Cardiac septum (tissue), 1 donor: ENCODE measurements around the gene ENHO. TPM values are rescaled to one million over a fixed set of nuclear protein-coding genes. Genes with fewer than 3 reads are reported as not detected.

ENCODE experiments used
- DNase-seq: peaks from one replicate; pipeline ENCODE4 v3.0.0-alpha.2; 2020; ENCODE audit warnings: low spot score
- intact Hi-C: fragments of 100-400 bp; cut with DNase I; formaldehyde crosslinking; loops from one replicate; pipeline ENCODE4 v1.14.0; 2022
- total RNA-seq: library from RNA; stranded (reverse); fragmentation: NEBNext Ultra II Directional; extraction: Animal tissue kit (Norgen Biotek cat#: 25700); gene quantifications from one replicate; pipeline ENCODE4 v1.2.1, GENCODE V29; 2021
- donor health status: DM: no; HTN: no; CAD: no.

Gene ENHO
- total RNA-seq, 1 donor from 2014 or later = 1.3 TPM

DNA sequence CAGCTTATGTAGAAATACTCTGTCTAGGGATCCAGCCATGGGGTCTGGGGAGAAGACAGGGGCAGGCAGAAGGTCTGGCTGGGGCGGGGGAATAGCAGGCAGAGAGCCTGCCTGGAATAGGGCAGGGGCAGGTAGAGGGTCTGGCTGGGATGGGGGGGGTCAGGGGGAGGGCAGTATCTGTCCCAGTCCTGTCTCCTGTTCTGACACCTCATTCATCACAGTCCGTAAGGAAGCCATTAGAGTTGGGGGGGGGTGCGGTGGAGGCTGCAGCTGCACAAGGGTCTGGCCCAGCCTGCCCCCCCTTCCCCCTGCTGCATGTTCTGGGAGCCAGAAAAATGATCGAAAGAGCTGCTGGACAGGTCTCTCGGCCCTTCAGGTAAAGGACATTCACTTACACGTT is 34.2 kb upstream of the ENHO start:
- intact Hi-C loops = no loop called here
- no peak for DNase-seq

DNA sequence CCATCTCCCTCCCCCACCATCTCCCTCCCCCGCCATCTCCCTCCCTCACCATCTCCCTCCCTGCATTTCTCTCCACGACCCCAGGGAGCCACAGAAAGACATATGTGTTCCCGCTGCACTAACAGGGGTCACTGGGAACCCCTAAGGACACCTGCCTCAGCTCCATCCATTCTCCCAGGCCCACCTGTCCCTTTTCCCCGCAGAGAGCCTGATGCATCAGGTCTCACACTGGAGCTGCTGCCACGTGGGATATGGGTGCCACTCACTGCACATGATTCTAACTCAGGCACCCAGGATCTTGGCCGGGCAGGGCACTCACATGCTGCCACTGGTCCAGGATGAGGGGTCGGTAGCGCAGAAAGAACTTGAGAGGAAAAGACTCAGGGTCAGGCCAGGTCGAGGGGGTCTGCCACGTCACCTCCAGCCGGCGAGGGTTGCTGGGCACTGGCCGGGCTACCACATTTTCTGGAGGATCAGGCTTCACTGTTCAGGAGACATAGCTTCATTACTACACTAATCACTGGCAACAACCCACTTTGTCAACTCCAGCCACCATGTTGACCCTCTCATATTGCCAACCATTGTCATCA is 33.2 kb upstream of the ENHO start:
- DNase-seq = no peak
- intact Hi-C loops = no loop called here

DNA sequence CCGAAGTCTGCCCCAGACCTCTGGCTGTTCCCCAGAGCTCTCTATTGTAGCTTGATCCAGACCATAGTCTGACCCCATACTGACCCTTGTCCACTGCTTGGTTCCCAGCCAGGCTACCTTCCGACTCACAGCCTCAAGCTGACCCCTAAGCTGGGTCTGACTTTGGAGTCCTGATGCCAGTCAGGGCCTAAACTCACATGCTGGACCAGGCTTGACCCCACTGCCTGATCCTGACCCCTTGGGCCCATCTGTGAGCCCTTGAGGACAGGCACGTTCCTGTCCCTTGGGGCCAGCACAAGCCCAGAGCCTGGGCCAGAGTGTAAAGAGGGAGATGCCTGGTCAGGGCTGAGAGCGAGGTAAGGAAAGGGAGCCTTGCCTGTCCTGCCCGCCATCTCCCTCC is 32.7 kb upstream of the ENHO start:
- no peak for DNase-seq
- intact Hi-C loops = no loop called here

DNA sequence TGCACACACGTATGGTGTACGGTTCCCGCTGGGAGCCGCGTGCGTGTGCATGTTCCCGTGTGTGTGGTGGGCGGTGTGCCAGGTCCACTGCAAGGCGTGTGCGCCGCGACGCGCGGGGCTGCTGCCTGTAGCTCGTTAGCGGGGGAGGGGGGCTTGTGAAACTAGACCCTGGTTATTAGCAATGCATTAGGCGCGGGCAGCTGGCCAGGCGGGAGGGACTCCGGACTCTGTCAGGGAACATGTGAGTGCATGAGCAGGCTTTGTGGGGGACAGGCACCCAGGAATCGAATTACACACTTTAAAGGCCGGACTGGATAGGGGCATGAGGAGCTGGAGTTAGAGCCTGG is 32.2 kb upstream of the ENHO start:
- peak; percentile 73 for DNase-seq
- intact Hi-C loops = no loop called here

DNA sequence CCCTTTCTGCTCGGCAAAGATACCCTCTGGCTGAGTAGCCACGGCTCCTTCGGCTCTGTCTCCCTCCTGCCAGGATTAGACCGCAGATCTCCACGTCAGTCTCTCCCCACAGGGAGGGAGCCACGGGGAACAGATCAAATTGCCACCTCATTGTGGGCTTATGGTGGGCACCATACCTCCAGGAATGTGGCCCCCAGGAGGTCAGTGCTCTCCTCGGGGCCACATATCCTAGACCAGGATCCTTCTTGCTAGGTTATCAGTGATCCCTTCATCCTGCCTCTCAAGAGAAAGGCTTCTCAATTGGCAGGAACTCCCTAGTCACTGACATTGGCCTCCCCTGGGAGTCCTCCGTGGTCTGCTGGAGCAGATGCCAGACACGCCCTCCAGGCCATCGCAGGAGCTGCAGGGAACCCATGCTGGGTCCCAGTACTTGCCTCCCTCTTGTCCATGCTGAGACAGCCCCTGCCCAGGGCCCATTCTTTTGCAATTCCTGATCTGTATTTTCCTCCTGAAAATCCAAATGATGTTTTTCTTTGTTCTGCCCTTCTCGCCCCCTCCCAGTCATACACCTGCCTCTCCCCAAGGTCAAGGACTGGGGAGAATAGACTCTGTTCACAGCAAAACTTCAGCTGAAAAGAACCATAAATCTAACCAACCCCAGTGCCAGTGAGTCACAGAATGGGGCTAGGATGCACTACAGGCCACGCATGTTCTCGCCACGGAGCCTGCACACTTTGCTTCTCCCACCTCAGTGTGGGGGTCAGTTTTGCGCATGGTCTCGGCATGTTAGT is 31.6 kb upstream of the ENHO start:
- DNase-seq = peak; percentile 60
- intact Hi-C loops = no loop called here

DNA sequence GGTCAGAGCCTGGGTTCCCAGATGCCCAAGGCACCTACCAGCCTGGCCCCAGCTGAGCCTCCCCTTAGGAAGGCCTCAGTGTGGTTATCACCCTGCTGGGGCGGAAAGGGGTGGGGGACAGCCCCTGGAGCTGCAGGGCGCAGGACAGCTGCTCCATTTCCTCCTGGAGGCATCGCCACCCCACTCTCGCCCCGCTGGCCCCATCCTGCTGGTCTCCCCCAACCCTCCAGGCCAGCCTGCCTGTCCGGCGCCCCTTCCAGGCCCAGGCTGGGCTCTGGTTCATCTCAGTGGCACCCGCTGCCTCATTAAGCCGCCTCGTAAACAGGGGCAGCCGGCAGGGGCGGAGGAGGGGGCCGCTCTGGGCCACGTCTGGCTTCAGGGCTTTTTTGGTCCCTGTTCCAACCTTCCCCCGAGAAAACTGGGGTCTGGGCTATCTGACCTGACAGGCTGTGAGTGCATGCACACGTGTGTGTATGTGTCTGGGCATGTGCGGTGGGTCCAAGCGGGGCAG is 30.8 kb upstream of the ENHO start:
- DNase-seq = peak; percentile 72
- intact Hi-C loops = no loop called here

DNA sequence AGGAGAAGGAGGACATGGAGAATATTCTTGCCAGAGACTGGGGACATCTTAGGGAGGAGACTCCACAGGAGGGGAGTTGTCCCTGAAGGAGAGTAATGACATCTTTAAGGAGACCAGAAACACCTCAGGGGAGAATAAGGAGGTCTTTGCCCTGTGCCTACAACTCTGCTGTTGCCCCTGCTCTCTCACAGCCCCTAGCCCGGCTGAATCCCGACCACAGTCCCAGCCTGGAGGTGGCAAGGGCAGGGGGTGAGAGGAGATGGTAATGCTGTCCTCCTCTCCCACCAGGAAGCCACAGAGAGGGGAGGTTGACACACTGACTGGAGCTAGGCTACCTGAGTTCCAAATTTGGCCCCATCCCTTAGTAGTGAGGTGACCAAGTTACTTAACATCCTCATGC is 30.2 kb upstream of the ENHO start:
- no peak for DNase-seq
- intact Hi-C loops = no loop called here

DNA sequence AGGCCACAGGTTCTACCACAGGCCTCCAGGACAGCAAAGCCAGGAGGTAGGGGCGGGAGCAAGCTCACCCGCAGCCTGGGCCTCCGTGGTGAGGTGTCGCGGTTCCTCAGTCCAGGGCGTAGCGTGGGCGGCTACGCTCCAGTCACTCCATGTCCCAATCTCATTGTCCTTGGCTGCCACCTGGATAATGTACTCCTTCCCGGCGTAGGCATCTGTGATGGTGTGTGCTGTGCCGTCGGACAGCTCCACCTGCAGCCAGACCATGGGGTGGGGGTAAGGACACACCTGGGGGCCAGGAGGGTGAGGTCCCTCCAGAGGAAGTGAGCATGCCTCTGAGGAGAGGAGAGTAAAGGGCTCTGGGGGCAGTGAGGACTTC is 29.8 kb upstream of the ENHO start:
- DNase-seq = peak; percentile 49
- intact Hi-C loops = no loop called here

DNA sequence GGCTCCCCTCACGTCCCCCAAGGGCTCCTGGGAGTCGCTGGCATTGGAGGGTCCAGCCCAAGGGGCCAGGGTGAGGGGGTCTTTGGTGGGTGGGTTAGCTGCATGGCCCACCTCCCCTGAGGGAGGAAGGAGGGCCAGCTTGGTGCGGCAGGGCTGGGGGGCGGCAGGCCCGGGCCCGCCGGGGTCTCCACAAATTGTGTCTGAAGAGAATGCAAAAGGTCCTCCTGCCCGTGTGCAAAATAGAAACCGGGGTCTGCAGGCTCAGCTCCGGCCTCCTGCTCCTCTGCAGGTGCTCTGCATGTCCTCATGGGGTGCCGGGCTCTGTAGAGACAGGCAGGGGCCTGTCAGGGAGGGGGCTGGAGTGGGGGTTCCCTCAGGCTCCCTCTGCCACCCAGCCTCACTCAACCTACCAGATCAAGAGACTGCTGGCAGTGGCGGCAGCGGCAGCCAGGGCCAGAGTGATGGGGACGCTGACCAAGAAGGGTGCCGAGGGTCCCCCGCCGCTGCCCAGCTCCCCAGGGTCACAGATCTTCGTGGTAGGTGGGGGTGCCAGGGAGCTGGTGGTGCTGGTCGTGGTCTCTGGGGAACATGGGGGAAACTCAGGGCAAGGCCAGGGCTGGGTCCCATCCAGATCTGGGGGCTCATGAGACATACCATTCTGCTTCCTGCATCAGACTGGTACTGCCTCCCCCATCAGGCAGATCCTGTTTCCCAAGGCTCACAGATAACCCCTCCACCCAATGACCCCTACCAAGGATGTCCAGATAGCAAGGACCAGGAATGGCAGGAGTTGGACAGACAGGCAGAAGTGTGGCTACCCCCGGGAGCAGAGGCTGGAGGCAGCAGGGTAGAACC is 29.2 kb upstream of the ENHO start:
- intact Hi-C loops = no loop called here
- DNase-seq = peak; percentile 73

DNA sequence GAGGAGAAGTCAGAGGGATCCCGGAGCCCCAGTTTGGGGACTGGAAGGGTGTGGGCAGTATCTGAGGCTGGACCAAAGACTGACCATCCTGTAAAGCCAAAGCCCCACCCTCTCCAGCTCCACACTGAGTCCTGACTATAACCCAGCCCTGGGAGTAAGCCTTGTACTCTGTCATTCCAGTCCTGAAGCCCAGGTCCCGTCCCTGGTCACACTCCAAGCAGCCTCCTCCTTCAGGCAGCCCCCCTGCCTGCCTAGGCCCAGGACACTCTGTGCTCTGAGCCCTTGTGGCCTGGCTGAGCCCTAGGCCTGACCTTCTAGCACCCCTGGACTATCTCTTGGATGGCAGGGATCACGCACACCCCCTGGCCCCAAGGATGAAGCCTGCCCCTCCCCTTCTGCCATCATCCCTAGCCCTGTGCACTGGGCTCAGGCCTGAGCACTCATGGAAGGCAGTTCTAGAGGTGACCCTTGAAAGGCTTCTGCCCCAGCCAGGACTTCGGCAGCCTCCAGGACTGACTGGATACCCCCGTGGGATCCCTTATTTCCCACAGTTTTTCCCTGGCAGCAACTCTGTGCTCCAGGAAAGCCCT is 28.0 kb upstream of the ENHO start:
- DNase-seq = peak; percentile 64
- intact Hi-C loops = no loop called here

DNA sequence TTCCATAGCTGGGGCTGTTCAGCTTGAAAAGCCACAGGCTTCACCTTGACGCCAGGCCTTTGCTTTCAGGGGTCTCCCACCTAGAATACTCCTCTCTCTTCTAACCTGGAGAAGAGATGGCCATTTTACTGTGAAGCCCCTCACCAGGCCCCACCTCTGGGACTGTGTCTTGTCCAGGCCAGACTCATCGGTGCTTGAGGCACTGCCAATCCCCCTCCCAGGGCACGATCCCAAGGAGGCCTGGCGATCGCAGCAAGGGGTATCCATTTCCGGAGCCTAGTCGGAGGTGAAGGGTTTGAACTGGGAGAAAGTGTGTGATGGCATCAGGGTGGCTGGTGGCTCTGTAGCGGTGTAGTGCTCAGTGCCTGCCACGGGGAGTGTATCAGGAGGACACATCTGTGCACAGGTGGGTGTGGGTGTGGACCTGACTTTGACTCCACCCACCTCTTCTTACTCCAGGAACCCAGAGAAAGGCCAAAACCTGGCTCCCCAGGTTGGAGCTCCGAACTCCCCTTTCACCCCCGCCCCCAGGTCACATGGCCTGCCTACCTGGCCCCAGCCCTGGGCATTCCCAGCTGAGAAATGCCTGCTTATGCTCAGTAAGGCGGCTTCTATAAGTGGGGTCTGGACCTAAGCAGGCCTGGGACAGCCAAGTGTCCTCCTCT is 27.4 kb upstream of the ENHO start:
- intact Hi-C loops = no loop called here
- peak; percentile 69 for DNase-seq

DNA sequence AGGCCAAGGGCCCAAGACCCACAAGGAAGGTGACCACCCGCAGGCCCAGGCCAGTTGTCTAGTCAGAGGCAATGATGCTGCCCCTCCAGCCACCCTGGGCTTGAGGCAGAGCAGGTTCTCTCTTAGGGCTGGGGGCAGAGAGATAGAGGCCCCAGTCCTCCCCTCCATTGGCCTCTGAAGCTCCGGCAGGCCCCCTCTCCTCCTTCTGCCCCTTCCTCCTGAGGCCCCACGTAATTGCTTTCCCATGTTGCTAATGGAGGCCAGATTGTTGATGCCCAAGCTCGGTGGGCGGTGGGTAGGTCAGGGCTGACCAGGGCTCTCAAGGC is 26.6 kb upstream of the ENHO start:
- intact Hi-C loops = loop anchor here (5.0 kb wide), 2 partner anchors 147 to 217 kb away; no protein-coding TSS in a partner anchor
- peak; percentile 68 for DNase-seq

DNA sequence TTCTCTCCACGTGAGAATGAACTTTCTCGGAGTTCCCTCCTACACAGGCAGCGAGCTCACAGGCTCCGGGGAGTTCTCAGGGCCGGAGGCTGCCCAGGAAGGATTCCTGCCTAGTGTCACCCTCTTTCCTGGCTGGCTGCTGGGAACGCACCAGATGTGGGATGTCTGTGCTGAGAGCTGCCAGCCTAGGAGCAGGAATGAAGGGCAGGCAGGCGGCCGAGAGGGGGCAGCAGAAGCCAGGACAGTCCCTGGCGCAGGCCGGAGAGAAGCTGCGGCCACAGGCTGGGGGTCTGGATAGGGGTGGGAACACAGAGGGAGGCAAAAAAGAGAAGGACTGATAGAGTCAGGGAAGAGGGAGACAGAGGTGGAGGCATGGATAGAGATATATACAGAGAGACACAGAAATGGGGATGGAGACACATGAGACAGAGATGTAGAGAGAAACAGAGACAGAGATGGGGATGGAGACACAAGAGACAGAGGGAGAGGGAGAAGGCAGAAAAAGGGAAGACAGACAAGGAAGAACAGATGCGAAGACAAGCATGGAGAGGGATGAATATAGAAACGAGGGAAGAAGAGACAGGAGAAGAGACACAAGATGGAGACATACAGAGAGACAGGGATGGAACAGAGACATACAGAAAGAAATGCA is 25.3 kb upstream of the ENHO start:
- peak; percentile 81 for DNase-seq
- intact Hi-C loops = loop anchor here (1.0 to 5.0 kb wide), 5 partner anchors 43 to 216 kb away; no protein-coding TSS in a partner anchor

DNA sequence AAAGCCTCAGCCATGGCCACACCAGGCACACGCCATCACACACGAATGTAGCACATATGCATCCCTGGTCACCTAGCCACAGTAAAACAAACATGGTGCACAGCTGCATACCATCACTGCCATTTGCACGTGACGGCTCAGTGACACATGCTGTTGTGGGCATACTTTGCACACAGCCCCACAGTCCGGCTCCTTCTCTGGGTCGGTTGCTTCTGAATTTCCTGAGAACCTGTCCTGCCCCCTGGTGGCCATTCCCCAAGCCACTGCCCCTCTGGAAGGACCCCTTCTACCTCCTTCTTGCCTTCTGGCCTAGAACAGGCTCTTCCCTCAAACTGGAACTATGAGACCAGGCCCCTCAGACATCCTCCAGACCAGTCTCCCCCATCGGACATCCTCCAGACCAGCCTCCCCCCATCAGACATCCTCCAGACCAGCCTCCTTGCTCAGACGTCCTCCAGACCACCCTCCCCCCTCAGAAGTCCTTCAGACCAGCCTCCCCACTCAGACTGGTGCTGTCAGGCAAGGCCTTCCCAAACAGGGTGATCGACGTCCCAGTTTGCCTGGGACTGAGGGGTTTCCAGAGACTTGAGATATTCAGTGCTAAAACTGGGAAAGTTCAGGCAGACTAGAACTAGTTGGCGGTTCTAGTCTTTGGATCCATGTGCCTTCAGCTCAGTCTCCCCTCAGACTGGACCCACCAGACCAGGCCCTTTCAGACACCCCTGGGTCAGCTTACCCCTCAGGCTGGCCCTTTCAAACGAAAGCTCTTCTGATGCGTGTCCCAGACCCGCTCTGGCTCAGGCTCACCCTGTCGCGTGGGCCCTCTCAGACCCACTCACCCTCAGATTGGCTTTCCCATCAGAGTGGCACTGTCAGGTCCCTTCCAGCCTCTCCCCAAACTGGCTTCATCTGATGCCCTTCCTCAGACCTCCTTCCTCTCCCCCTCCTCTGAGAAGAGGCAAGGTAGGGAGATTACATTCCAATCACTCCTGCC is 24.3 kb upstream of the ENHO start:
- DNase-seq = no peak
- intact Hi-C loops = loop anchor here (2.0 to 5.0 kb wide), 4 partner anchors 44 to 215 kb away; no protein-coding TSS in a partner anchor

DNA sequence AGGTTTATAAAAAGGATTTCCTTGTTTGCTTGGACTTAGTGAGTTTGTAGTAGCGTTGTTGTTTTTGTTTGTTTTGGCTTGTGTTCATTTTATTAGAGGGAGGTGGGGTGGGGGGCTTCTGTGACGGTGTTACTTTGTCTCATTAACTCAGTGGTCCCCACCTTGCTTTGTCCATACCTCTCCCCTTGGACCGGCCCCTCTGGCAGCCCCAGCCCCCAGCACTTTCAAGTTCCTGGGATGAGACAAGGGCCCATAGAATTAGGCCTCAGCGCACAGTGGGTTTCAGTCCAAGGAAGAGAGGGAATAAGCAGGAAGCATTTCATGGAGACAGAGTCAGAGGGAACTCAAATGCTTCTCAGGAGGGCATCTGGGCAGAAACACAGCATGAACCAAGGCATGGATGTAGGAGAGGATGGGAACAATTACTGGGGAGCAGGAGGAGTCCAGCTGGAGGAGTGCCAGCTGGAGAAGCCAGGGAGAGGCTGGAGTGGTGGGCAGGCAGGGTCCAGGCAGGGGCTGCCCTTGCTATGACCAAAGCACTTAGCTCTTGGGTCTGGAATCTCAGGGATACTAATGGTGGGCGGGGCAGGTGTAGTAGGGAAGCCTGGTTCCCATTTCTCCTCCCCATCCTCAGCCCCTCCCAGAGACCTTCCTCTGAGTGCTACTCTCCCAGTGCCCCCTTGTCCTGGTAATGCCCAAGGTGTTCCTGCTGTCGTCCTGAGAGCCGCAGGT is 23.5 kb upstream of the ENHO start:
- no peak for DNase-seq
- intact Hi-C loops = loop anchor here (2.0 to 5.0 kb wide), 4 partner anchors 43 to 214 kb away; no protein-coding TSS in a partner anchor

DNA sequence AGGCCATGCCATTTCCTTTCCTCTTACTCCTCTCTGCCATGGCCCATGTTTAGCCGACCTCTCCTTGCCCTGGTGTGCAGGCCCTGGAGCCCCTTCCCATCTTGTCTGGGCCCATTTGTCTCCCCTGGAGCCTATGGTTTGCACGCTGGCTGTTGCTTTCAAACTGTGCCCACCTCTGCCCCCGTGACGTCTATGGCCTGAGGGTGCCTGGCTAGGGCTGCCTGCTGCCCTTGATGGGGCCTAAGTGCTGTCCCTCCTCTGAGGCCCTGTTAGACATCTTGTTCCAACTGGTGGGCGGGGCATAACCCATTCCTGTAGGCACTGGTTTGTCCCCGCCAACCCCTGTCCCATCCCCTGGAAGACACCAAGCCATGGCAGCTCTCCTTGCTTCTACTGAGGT is 22.7 kb upstream of the ENHO start:
- intact Hi-C loops = loop anchor here (5.0 kb wide), 2 partner anchors 143 to 213 kb away; no protein-coding TSS in a partner anchor
- no peak for DNase-seq

DNA sequence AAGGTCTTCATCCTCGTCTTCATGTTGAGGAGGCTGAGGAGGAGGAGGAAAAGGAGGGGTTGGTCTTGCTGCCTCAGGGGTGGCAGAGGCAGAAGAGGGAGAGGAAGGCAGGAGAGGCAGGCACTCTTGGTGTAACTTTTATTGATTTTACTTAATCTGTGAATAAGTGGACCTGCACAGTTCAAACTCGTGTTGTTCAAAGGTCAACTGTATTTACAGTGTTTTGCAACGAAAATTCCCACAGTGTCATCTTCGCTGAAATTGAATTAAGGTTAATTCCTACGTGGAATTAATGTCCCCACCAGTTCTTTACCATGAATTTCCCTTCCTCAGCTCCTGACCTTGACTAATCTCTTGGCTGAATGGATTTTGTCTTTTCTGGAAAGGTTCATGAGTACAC is 21.2 kb upstream of the ENHO start:
- intact Hi-C loops = no loop called here
- DNase-seq = no peak
